ENCODE data around the gene CYP2W1. TPM values are rescaled to one million over a fixed set of nuclear protein-coding genes. Genes with fewer than 3 reads are reported as not detected.
A peak's percentile ranks its signal among the peaks of the same experiment; 100 is the strongest.

The CYP2W1 gene
- polyA plus RNA-seq, 1 donor from 2014 or later = not detected

DNA sequence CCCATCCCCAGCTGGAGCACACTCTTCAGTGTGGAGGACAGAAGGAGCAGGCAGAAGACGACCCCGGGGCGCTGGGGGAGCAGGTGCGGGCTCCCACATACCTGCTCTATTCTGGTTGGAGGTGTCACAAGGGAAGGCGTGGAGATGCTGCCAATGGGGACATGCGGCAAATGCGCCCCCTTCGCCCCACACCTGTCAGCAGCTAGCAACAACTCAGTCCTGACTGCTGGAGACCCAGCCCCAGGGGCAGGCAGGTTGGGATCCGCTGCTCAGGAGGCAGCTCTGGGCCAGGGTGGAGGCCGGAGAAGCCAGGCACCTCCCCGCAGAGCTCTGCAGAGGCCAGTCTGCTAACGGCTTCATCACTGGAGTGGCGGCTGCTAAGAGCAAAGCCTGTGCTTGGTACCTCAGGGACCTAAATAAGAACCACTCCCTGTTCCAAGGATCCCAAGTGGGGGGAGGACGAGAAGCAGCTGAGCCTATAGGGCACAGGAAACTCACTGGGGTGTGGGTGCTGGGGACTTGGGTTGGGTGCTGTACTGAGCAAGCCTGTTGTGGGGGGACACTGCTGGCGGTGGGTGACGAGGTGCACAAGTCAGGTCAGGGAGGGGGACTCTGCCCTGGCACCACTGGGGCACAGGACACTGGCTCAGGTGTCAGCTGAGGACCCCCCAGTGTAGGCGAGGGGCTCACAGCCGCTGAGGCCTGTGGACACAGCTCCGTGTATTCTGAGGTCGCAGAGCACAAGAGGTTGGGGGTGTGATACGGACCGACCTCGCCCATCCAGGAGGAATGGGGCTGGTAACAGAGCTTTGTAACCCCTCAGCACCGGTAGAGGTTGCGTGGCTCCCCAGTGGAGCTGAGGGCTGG is 42.1 kb downstream of the CYP2W1 start:
- Mint-ChIP-seq H3K27me3 (peaks cover 10% of the 10 kb centered on the region), H3K36me3 (peaks cover 3% of the 10 kb centered on the region), H3K27ac (peak overlapping the region; percentile 98 to 100 (median 99)), H3K4me1 (peaks cover 41 to 50% (median 49%) of the 10 kb centered on the region in 3 donors), H3K4me3 (peak overlapping the region; percentile 82 to 94 (median 90)), H3K9me3 (peaks cover 0 to 2% (median 0%) of the 10 kb centered on the region in 3 donors)

DNA sequence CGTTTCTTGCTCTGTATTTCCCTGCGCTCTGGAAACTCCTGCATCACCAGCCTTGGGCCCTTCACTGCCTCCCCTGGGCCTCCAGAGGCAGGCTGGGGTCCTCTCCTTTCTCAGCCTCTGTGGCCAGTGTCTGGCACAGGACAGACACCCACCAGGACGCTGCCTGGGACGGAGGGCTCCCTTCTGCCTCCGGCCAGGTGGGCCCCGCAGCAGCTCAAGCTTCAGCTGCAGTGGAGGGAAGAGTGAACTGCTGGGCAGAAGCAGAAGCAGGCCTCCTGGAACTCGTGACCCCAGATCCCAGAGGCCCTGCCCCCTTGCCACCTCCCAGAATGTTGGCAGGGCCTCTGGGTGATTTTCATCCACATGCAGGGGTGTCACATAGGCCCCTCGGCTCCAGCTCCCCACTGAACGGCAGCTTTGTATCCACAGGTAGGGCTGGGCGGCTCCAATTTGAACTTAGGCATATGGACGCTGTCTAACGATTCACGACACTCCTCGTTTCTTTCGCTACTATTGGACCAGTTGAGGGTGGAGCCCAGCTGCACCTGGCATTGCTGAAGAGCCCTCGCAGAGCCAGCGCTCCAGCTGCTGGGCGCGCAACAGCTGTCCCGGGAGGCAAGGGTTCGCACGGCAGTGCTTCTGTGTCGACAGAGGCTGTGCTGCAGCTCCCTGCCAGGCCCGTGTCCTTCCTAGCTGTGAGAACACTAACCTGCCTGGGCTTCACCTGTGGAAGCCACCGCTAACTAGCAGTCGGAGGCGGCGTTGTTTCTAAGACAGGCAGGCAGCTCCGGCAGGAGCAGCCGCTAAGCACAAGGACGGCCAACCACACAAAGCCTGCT is 43.0 kb downstream of the CYP2W1 start:
- Mint-ChIP-seq H3K27me3 (peaks cover 10% of the 10 kb centered on the region), H3K36me3 (peaks cover 3% of the 10 kb centered on the region), H3K9me3 (peaks cover 0 to 2% (median 0%) of the 10 kb centered on the region in 3 donors), H3K4me3 (peak overlapping the region; percentile 60 to 93 (median 84)), H3K27ac (peak overlapping the region; percentile 89 to 99 (median 92)), H3K4me1 (peaks cover 41 to 50% (median 49%) of the 10 kb centered on the region in 3 donors)

DNA sequence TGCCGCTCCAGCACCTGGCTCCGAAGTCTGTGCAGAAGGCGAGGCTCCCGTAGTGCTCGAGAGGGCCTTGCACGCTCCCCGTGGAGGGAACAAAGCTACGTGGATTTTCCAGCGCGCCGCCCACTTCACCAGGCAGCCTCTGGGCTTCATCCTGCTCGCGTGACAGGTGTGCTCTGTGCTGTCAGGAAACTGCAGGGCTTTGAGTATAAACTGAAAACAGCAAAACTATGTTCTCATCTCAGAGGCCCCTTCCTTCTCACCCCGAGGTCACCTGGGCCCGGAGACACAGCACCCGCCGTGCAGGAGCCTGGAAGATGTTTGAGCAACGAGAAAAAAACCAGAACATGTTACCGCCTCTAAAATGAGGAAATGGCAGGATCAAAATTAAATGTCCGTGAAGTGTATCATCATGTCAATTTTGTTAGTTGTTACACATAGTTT is 43.8 kb downstream of the CYP2W1 start:
- H3K36me3 Mint-ChIP-seq = peaks cover 3% of the 10 kb centered on the region
- peaks cover 0 to 2% (median 0%) of the 10 kb centered on the region in 3 donors for H3K9me3 Mint-ChIP-seq
- peaks cover 41 to 47% (median 46%) of the 10 kb centered on the region in 3 donors for H3K4me1 Mint-ChIP-seq
- peaks cover 10% of the 10 kb centered on the region for H3K27me3 Mint-ChIP-seq
- peak overlapping the region; percentile 49 to 99 (median 92) for H3K27ac Mint-ChIP-seq
- H3K4me3 Mint-ChIP-seq = peak overlapping the region; percentile 82 to 93 (median 90)

DNA sequence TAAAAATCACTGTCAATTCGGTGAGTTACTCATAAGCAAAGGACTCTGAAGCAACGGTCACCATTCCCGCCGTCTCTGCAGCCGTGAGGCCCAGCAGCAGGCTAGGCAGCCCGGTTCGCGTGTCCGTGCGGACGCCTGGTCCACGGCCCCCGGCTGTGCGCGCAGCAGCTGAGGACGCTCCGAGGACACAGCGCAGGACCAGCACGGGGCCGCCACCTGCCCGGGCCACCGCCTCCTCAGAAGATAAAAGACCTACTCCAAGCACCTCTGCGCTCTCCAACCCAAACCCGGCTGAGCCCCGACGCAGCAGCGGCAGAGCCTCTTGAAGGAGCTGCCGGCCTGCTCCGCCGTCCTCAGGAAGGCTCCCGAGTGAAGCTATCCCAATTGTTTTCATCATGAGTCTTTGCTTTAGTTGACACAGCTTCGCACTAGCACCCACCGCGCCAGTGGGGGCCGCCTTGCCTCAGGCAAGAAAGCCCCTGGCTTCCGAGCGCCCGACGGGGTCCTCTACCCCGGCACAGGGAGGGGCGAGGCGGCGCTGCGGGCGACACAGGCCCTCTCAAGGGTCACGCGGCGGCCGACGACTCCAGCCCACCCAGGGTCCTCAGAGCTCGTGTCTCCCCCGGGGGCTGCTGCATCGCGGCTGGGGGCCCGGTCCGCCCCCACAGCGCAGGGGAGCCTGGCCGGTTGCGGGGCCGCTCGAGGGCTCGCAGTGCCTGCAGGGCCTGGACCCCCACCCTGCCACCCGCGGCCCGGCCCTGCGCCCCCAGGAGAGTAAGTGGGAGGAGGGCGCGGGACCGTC is 44.5 kb downstream of the CYP2W1 start:
- Mint-ChIP-seq H3K9me3 (peaks cover 0 to 2% (median 0%) of the 10 kb centered on the region in 3 donors), H3K4me1 (peaks cover 38 to 46% (median 45%) of the 10 kb centered on the region in 3 donors), H3K27ac (peak overlapping the region; percentile 63 to 99 (median 92)), H3K36me3 (peaks cover 3% of the 10 kb centered on the region), H3K4me3 (peak overlapping the region; percentile 82 to 93 (median 90)), H3K27me3 (peaks cover 10% of the 10 kb centered on the region)

DNA sequence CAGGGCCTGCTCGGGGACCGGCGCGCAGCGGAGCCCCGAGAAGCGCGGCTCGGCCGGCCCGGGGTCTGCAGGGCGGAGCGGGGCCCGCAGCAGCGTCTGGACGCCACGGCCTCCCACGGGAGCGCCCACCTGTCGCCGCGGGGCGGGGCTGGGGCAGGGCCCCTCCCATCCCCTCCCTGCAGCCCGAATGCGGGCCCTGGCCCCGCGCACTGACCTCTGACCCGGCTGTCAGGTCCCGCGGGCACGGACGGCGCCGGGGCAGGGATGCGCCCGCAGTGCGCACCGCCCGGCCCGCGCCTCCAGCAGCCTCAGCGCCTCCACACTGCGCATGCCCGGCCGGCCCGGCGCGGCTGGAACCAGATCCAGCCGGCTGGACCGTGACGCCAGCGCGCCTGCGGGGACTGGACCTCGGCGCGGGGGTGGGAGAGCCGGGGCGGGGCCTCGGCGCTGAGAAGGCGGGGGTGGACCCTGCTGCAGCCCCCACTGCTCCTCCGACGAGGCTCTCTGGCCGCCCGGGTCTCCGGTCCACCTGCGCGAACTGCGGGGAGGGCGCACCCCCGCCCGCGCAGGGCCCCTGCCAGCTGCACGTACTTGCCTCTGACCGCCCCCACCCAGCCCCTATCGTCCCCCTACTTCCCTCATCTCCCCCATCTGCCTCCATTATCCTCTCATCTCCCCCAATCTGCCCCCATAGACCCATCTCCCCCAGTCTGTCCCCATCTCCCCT is 45.2 kb downstream of the CYP2W1 start:
- peaks cover 9% of the 10 kb centered on the region for H3K27me3 Mint-ChIP-seq
- peaks cover 0 to 2% (median 0%) of the 10 kb centered on the region in 3 donors for H3K9me3 Mint-ChIP-seq
- peaks cover 31 to 42% (median 39%) of the 10 kb centered on the region in 3 donors for H3K4me1 Mint-ChIP-seq
- H3K4me3 Mint-ChIP-seq = peak overlapping the region in 3 of 4 donors; percentile 55 to 92 (median 81)
- H3K27ac Mint-ChIP-seq = peak overlapping the region in 2 of 3 donors; percentile 88 to 94
- H3K36me3 Mint-ChIP-seq = peaks cover 3% of the 10 kb centered on the region

DNA sequence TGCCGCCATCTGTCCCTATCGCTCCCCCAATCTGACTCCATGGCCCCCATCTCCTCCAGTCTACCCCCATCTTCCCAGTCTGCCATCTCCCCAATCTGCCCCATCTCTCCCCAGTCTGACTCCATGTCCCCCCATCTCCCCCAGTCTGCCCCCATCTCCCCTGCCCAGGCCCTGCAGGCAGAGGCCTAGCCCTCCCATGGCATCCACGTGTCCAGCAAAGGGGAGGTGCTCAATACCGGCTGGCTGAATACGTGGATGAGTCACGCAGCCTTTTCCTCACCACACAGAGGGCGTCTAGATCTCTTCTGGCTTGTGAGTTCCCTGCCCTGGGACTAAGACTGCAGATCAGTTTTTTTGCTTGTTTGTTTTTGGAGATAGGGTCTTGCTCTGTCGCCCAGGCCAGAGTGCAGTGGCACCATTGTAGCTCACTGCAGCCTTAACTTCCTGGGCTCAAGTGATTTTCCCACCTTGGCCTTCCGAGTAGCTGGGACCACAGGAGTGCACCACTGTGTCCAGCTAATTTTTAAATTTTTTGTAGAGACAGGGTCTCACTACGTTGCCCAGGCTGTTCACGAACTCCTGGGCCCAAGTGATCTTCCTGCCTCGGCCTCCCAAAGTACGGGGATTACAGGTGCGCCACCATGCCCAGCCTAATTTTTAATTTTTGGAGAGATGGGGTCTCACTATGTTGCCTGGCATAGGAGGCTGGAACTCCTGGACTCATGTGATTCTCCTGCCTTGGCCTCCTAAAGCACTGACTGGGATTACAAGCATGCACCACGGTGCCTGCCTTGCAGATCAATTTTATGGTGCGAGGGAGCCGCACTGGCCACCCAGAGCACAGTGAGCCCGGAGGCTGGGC is 46.0 kb downstream of the CYP2W1 start:
- Mint-ChIP-seq H3K4me1 (peaks cover 28 to 37% (median 31%) of the 10 kb centered on the region in 3 donors), H3K27ac (peak overlapping the region in 2 of 3 donors; percentile 88 to 94)

DNA sequence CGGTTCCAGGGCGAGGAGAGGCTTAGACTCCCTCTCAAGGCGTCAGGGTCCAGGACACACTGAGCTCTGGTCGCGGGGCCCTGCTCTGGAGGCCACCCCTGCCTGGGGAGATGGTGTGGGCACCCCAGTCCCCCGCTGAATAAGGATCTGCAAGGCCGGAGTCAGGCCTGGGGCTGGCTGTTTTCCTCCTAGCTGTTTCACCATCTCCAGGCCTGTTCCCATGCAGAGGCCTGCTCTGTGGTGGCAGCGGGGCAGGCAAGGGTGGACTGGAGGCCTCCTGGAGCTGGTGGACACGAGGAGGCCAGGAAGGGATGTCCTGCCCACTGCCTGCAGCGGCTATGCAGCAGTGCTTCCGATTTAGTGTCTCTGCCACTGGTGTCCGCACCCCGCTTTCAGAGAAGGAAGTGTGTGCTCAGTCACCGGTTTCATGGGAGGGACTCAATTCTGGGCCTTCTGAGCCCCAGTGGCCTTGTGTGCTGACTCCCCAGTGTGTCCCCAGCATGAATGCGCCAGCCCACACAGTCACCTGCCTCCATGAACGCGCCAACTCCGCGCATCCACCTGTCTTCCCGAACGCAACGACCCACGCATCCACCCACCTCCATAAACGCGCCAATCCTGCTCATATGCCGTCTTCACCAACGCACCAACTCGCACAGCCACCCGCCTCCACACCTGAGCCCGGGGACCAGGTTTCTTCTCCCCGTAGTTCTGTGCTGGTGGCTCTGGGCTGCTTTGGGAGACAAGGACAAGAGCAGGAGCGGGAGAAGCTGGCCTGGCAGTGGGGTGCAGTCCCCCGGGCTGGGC is 46.9 kb downstream of the CYP2W1 start:
- Mint-ChIP-seq H3K9me3 (peaks cover 0 to 4% (median 2%) of the 10 kb centered on the region in 3 donors), H3K4me3 (peak overlapping the region in 3 of 4 donors; percentile 81 to 90 (median 85)), H3K36me3 (peaks cover 3% of the 10 kb centered on the region), H3K27ac (peak overlapping the region in 2 of 3 donors; percentile 63 to 88), H3K4me1 (peaks cover 21 to 30% (median 24%) of the 10 kb centered on the region in 3 donors), H3K27me3 (peaks cover 5% of the 10 kb centered on the region)

More for the DNA sequence above, 46.0 kb downstream of the CYP2W1 start:
- H3K4me3 Mint-ChIP-seq = peak overlapping the region; percentile 69 to 92 (median 83)
- peaks cover 9% of the 10 kb centered on the region for H3K27me3 Mint-ChIP-seq
- H3K9me3 Mint-ChIP-seq = peaks cover 0 to 2% (median 0%) of the 10 kb centered on the region in 3 donors
- H3K36me3 Mint-ChIP-seq = peaks cover 3% of the 10 kb centered on the region

DNA sequence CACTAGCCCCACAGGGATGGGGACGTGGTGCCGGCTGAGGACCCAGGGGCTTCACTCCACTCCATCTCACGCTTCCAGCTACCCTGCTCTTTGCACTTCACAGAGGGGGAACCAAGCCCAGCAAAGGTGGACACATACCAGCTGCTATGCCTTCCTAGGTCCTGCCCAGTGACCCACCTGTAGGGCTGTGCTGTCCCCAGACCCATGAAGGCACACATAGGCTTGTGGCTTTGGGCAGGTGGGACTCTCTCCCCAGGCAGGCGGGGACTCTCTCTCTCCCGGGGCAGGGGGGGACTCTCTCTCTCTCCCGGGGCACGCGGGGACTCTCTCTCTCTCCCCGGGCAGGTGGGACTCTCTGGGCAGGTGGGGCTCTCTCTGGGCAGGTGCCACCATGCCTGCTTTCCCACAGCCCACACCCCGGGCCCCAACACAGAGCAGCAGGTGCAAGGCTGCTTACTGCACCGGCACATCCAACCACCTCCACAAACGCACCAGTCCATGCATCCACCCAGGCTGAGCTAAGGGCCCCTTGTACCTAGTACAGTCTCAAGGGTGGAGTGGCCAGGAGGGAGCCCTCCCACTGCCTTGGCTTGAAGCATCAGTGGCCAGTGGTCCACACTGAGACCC is 47.6 kb downstream of the CYP2W1 start:
- Mint-ChIP-seq H3K27ac (peak overlapping the region in 2 of 3 donors; percentile 25 to 63), H3K4me1 (peaks cover 21 to 24% (median 21%) of the 10 kb centered on the region in 3 donors), H3K4me3 (peak overlapping the region in 3 of 4 donors; percentile 32 to 81 (median 68)), H3K27me3 (peaks cover 5% of the 10 kb centered on the region), H3K9me3 (peaks cover 0 to 4% (median 3%) of the 10 kb centered on the region in 3 donors), H3K36me3 (peaks cover 3% of the 10 kb centered on the region)

DNA sequence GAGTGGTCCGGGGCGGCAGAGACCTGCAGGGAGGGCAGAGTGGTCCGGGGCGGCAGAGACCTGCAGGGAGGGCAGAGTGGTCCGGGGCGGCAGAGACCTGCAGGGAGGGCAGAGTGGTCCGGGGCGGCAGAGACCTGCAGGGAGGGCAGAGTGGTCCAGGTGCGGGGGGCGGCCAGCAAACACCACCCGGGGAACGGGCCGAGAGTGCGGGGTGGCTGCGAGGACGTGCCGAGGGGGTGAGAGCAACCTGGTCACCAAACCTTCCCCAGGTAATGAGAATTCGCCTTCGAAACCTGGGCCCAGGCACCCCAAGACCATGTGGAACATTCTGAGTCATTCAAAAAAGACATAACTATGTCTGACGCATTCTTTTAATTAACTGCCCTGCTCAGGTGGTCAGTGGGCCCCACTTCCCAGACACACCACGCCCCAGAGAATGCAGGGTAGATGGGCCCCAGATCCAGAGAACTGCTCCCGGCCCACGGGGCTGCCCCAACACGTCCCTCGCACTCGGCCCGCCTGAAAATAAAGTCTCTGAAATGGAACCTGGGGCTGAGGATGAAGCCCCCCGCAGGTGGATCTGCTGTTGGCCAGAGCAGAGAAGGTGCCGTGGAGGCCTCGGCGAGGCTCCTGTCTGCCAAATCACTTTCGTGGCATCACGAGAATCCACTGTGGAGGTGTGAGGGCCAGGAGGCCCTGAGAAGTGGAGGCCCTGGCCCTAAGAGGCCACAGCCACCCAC is 48.9 kb downstream of the CYP2W1 start:
- Mint-ChIP-seq H3K36me3 (peaks cover 2% of the 10 kb centered on the region), H3K4me3 (no peak overlapping the region), H3K27me3 (peaks cover 5% of the 10 kb centered on the region), H3K9me3 (peaks cover 0 to 4% (median 3%) of the 10 kb centered on the region in 3 donors), H3K4me1 (peaks cover 12 to 14% (median 13%) of the 10 kb centered on the region in 3 donors), H3K27ac (peak overlapping the region in 1 of 3 donors; percentile 77)

DNA sequence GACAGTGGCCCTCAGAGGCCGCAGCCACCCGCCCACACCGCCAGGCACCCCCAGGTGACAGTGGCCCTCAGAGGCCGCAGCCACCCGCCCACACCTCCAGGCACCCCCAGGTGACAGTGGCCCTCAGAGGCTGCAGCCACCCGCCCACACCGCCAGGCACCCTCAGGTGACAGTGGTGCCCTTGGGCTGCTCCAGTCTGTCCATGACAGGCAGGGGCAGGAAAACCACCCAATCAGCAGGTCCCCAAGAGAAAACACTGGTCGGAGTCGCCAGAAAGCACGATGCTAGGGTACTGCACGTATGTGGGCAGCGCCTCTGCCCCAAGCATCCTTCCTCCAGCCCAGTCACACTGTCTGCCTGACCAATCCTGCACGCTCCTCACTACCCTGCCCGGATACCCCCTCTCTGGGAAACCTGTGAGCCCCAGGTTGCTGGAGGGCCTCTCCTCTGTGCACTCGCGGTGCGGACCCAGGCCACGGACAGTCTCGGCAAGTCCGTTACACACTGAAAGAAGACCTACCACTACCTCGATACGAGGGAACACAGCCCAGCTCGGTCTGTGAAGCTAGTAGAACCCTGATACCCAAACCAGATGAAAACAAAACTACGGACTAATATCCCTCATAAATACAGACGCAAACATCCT is 49.7 kb downstream of the CYP2W1 start:
- H3K27ac Mint-ChIP-seq = peak overlapping the region in 1 of 3 donors; percentile 52
- peaks cover 0 to 4% (median 3%) of the 10 kb centered on the region in 3 donors for H3K9me3 Mint-ChIP-seq
- peak overlapping the region in 2 of 4 donors; percentile 17 to 63 for H3K4me3 Mint-ChIP-seq
- no peaks in the 10 kb centered on the region for H3K36me3 Mint-ChIP-seq
- H3K4me1 Mint-ChIP-seq = peaks cover 6 to 10% (median 8%) of the 10 kb centered on the region in 3 donors
- peaks cover 4% of the 10 kb centered on the region for H3K27me3 Mint-ChIP-seq
